PC-3 (cell line): ENCODE measurements around the gene INAFM2. TPM values are rescaled to one million over a fixed set of nuclear protein-coding genes. Genes with fewer than 3 reads are reported as not detected.
A peak's percentile ranks its signal among the peaks of the same experiment; 100 is the strongest.

Source experiments
- ATAC-seq: fragments of 200-7000 bp; cut with Tn5 transposase; 2 replicates; pipeline ENCODE4 v1.9.1; 2020; ENCODE audit warnings: mild to moderate bottlenecking, moderate library complexity
- BruUV-seq: library from RNA; stranded (reverse); fragments of 400-500 nt; replicated peaks from 2 replicates; lab custom pipeline; 2021; lab: Mats Ljungman, UMichigan
- CTCF ChIA-PET: fragments of 300-600 bp; sonication (Branson Sonifier 250); formaldehyde crosslinking; loops from one replicate; lab custom pipeline; 2022; ENCODE audit warnings: antibody characterized with exemption; lab: Charles Lee
- POLR2A ChIA-PET: fragments of 300-600 bp; sonication (Branson Sonifier 250); formaldehyde crosslinking; loops from one replicate; lab custom pipeline; 2022; ENCODE audit warnings: antibody characterized with exemption; ENCODE audit not compliant: unreplicated experiment; lab: Charles Lee
- DNase-seq: peaks from one replicate; pipeline ENCODE4 v3.0.0-alpha.2; 2015
- H2AFZ ChIP-seq: fragments of 300-600 bp; sonication (generic); 2 replicates; pipeline ENCODE4 v1.6.0; 2016; ENCODE audit warnings: antibody characterized with exemption, low read length
- H3F3A ChIP-seq: fragments of 300-600 bp; sonication (generic); one replicate; pipeline ENCODE4 v1.6.0; 2017; ENCODE audit warnings: antibody characterized with exemption, low read length, control low read depth, mild to moderate bottlenecking; ENCODE audit not compliant: unreplicated experiment
- H3K27ac ChIP-seq: fragments of 300-600 bp; sonication (generic); 2 replicates; pipeline ENCODE4 v1.5.1; 2016; ENCODE audit warnings: mild to moderate bottlenecking, low read length
- H3K27me3 ChIP-seq: fragments of 300-600 bp; sonication (generic); 2 replicates; pipeline ENCODE4 v1.6.1; 2016; ENCODE audit warnings: low read length, mixed read lengths
- H3K36me3 ChIP-seq: fragments of 300-600 bp; sonication (generic); 2 replicates; pipeline ENCODE4 v1.6.1; 2016; ENCODE audit warnings: low read depth, mixed run types, low read length, mixed read lengths
- H3K4me1 ChIP-seq: fragments of 300-600 bp; sonication (generic); 2 replicates; pipeline ENCODE4 v1.5.1; 2016; ENCODE audit warnings: low read length; ENCODE audit not compliant: insufficient read depth
- H3K4me2 ChIP-seq: fragments of 300-600 bp; sonication (generic); 2 replicates; pipeline ENCODE4 v1.6.0; 2016; ENCODE audit warnings: low read length
- H3K4me3 ChIP-seq: fragments of 300-600 bp; sonication (generic); 2 replicates; pipeline ENCODE4 v1.5.1; 2016; ENCODE audit warnings: mild to moderate bottlenecking, low read length, mixed read lengths
- H3K79me2 ChIP-seq: fragments of 300-600 bp; sonication (generic); 2 replicates; pipeline ENCODE4 v1.6.1; 2017; ENCODE audit warnings: low read length, mixed read lengths
- H3K9ac ChIP-seq: fragments of 300-600 bp; sonication (generic); 2 replicates; pipeline ENCODE4 v1.6.0; 2016; ENCODE audit warnings: mild to moderate bottlenecking, low read length
- H3K9me2 ChIP-seq: fragments of 300-600 bp; sonication (generic); replicated peaks from 2 replicates; pipeline ENCODE4 v1.6.1; 2016; ENCODE audit warnings: mixed run types, low read length, mixed read lengths
- H3K9me3 ChIP-seq: fragments of 300-600 bp; sonication (generic); 2 replicates; pipeline ENCODE4 v1.6.1; 2016; ENCODE audit warnings: low read length, mixed read lengths
- H4K20me1 ChIP-seq: fragments of 300-600 bp; sonication (generic); 2 replicates; pipeline ENCODE4 v1.6.1; 2016; ENCODE audit warnings: low read length, mixed read lengths
- EZH2 ChIP-seq: fragments of 300-600 bp; sonication (generic); IDR thresholded peaks from one replicate; pipeline ENCODE4 v1.6.1; 2017; ENCODE audit warnings: antibody characterized with exemption, mild to moderate bottlenecking, low read length; ENCODE audit not compliant: unreplicated experiment
- EZH2phosphoT487 ChIP-seq: fragments of 300-600 bp; sonication (generic); IDR thresholded peaks from 2 replicates; pipeline ENCODE4 v1.6.1; 2018; ENCODE audit warnings: mild to moderate bottlenecking, antibody characterized with exemption, low read length, borderline replicate concordance
- intact Hi-C: fragments of 100-400 bp; cut with micrococcal nuclease; formaldehyde crosslinking; loops from 2 replicates; pipeline ENCODE4 v1.9.0; 2023
- total RNA-seq: library from RNA; depleted of rRNA; stranded (reverse); fragments of >200 nt; gene quantifications from 2 replicates; pipeline ENCODE4 v1.2.3, GENCODE V29; 2014
- TF ChIP-seq, protein P1 (sequence below): fragments of 300-600 bp; sonication (generic); conservative IDR thresholded peaks from 2 replicates; pipeline ENCODE4 v1.5.1; 2017; ENCODE audit warnings: antibody characterized with exemption, low read depth, mild to moderate bottlenecking, low read length

The INAFM2 gene
- total RNA-seq, 1 experiment from 2014 or later, result 22.1 TPM

DNA sequence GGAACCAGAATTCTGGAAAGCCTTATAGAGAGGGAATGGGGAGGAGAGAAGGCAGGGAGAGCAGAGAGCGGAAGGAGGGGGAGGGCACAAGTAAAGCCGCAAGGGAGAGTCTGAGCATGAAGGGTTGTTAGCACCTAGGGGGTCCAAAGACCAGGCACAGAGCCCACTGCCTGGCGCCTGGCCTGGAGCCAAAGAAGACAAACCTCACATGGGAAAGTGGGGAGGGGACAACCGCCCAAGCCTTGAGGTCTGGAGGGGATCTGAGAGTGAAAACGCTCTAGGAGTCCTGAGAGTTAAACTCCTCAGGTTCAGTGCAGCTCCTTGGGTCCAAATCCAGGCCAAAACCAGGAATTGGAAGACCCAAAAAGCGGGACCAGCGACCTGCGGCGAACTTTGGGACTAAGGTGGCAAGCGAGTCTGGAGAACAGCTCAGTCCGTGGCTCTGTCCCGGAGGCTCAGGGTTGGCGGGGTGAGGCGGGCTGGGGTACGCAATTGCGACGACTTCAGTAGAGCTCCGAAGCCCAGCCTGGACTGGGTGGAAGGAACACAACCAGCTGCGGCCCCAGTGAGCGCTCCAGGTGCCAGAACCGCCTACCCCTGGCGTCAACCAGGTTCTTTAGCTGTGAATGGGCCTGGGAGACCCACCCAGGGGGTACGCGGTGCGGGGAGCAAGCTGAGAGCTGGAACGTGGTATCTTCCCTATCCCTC is 807 bp upstream of the INAFM2 start:
- Histone ChIP-seq H3K9me3 (no peaks in the 10 kb centered on the region), H3K4me3 (peak overlapping the region; percentile 63), H3K27ac (no peak overlapping the region), H3K9me2 (no peaks in the 10 kb centered on the region), H3K79me2 (peaks cover 23% of the 10 kb centered on the region), H2AFZ (peak overlapping the region; percentile 73), H3F3A (no peaks in the 10 kb centered on the region), H3K36me3 (no peaks in the 10 kb centered on the region), H3K27me3 (no peaks in the 10 kb centered on the region), H3K4me1 (peaks cover 14% of the 10 kb centered on the region), H4K20me1 (peaks cover 12% of the 10 kb centered on the region; the same call in 1 of the 2 replicates), H3K4me2 (peak overlapping the region; percentile 79), H3K9ac (no peak overlapping the region)
- BruUV-seq, result no TSS peak
- ChIA-PET CTCF (interaction anchor here (0.6 to 1.4 kb wide), 6 partner anchors 16 to 99 kb away, joined by 3 to 7 read pairs (median 4); partner anchors contain the start of gene CCDC9B), POLR2A (interaction anchor here (0.6 kb wide), 1 partner anchor 19 kb away, joined by 3 read pairs; no protein-coding TSS in a partner anchor)
- DNase-seq (no peak), ATAC-seq (no peak)
- TF ChIP-seq EZH2 (no peak), EZH2phosphoT487 (no peak)
- TF ChIP-seq, protein P1, sequence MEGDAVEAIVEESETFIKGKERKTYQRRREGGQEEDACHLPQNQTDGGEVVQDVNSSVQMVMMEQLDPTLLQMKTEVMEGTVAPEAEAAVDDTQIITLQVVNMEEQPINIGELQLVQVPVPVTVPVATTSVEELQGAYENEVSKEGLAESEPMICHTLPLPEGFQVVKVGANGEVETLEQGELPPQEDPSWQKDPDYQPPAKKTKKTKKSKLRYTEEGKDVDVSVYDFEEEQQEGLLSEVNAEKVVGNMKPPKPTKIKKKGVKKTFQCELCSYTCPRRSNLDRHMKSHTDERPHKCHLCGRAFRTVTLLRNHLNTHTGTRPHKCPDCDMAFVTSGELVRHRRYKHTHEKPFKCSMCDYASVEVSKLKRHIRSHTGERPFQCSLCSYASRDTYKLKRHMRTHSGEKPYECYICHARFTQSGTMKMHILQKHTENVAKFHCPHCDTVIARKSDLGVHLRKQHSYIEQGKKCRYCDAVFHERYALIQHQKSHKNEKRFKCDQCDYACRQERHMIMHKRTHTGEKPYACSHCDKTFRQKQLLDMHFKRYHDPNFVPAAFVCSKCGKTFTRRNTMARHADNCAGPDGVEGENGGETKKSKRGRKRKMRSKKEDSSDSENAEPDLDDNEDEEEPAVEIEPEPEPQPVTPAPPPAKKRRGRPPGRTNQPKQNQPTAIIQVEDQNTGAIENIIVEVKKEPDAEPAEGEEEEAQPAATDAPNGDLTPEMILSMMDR, result no peak
- intact Hi-C loops, result no loop called here

DNA sequence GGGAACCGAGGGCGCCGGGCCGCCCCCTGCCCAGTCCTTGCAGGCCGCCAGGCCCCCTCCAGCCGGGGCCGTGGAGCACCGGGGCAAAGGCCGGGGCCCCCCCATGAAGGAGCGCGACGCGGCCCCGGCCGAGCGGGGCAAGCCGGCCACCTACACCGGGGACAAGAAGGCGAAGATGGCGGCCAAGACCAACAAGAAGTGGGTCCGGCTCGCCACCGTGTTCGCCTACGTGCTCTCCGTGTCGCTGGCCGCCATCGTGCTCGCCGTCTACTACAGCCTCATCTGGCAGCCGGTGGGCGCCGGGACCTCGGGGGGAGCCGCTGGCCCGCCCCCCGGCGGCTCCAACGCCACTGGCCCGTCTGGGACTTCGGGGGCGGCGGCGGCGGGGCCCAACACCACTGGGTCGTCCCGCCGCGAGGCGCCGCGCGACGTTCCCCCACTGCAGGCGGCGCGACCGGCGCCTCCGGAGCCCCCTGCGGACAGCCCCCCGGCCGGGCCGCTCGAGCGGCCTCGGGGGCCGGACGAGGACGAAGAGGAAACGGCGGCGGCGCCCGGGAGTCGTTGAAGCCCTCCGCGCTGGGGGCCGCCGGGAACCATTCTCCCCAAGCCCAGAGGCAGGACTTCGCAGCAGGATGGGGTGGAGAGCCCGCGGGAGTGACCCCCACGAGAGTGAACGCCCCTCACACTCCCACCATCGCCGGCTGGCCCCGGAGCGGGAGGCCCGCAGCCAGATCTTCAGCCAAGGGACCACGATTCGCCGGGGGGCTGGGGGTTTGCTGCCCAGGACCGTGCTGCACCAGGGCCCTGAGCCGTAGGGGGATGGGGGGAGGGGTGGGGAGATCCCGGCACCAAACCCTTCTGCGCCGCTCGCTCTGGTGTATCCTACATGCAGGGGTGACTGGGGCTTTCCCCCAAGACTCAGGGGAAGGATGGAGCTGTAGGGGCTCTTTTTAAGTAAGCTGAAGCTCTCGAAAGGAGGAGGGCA is 753 bp downstream of the INAFM2 start:
- CTCF ChIA-PET, result interaction anchor here (0.6 to 1.1 kb wide), 3 partner anchors 13 to 45 kb away, joined by 3 to 4 read pairs (median 3); no protein-coding TSS in a partner anchor

DNA sequence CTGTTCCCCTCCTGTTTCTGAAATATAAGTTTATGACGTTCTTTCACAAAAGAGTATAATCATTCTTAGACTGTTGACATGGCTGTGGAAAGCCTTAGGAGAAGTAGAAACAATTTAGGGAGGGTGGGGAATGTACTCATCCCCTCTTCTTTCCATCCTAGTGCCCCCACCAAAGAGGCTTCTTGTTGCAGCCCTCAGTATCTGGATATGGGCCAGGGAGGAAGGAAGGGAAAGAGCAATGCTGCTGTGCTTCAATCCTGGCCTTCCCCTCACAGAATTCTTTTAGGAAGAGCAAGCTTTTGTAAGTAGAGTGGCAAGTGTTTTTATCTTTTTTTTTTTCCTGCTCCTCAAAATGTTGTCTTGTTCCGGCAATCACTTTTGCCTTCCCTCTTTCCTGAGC is 1.7 kb downstream of the INAFM2 start:
- Histone ChIP-seq H3K4me1 (peaks cover 14% of the 10 kb centered on the region), H3K36me3 (no peaks in the 10 kb centered on the region), H3K79me2 (peaks cover 23% of the 10 kb centered on the region), H3F3A (peaks cover 3% of the 10 kb centered on the region), H4K20me1 (peaks cover 12% of the 10 kb centered on the region; the same call in 1 of the 2 replicates), H3K4me3 (peak overlapping the region; percentile 84), H2AFZ (no peak overlapping the region), H3K9ac (peak overlapping the region; percentile 67; the same call in 1 of the 2 replicates), H3K27ac (no peak overlapping the region), H3K9me3 (no peaks in the 10 kb centered on the region), H3K27me3 (no peaks in the 10 kb centered on the region), H3K4me2 (peak overlapping the region; percentile 81), H3K9me2 (no peaks in the 10 kb centered on the region)
- POLR2A ChIA-PET, result interaction anchor here (0.7 to 0.9 kb wide), 2 partner anchors 9 to 13 kb away, joined by 3 to 4 read pairs; no protein-coding TSS in a partner anchor
- intact Hi-C loops, result no loop called here
- no peak for ATAC-seq
- no peak for DNase-seq
- CTCF ChIA-PET, result interaction anchor here (0.6 to 1.1 kb wide), 4 partner anchors 12 to 46 kb away, joined by 3 to 4 read pairs (median 3); no protein-coding TSS in a partner anchor
- TSS peak; percentile 50 for BruUV-seq
- TF ChIP-seq EZH2phosphoT487, result no peak
- TF ChIP-seq, protein P1, result no peak
- no peak for TF ChIP-seq EZH2

More for the DNA sequence above, 753 bp downstream of the INAFM2 start:
- H4K20me1 ChIP-seq, result peaks cover 12% of the 10 kb centered on the region; the same call in 1 of the 2 replicates
- DNase-seq, result no peak
- no peaks in the 10 kb centered on the region for H3K9me2 ChIP-seq
- H3K27ac ChIP-seq, result no peak overlapping the region
- no peaks in the 10 kb centered on the region for H3K36me3 ChIP-seq
- intact Hi-C loops, result no loop called here
- no TSS peak for BruUV-seq
- TF ChIP-seq EZH2, result no peak
- peaks cover 23% of the 10 kb centered on the region for H3K79me2 ChIP-seq
- peak overlapping the region; percentile 84 for H3K4me3 ChIP-seq
- no peak overlapping the region for H2AFZ ChIP-seq
- H3K4me2 ChIP-seq, result peak overlapping the region; percentile 81
- POLR2A ChIA-PET, result interaction anchor here (0.9 kb wide), 1 partner anchor 14 kb away, joined by 3 read pairs; no protein-coding TSS in a partner anchor
- H3K27me3 ChIP-seq, result no peaks in the 10 kb centered on the region
- no peaks in the 10 kb centered on the region for H3K9me3 ChIP-seq
- H3K9ac ChIP-seq, result peak overlapping the region; percentile 67
- H3K4me1 ChIP-seq, result peaks cover 14% of the 10 kb centered on the region
- peak; percentile 3 for ATAC-seq
- H3F3A ChIP-seq, result peaks cover under 1% of the 10 kb centered on the region
